ENCODE data around the gene ERP44.

DNA sequence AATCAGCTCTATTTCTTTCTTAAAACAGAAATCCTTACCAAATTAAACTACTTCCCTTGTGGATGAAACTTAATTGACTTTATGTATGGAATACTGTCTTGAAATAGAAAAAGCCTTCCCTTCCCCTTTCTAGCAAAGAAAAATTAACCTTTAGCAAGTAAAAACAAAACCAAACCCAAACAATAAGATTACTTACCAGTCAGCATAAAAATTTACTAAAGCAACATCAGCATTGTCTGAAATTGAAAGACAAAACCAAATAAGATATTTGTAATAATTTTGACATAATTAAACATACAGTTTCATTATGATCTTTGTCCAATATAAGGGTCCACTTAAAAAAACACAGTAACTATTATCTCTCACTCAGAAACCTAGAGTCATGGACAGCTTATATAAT lies 41.2 kb downstream of the ERP44 start:
- TF ChIP-seq POLR2A (IDR thresholded peaks at IDR 0.05; ENCODE audit: low read length) (no peak), GATA1 (IDR thresholded peaks at IDR 0.05; ENCODE audit: low read depth, low read length) (no peak)

Data from erythroblast (primary cell).